GM12874 (cell line): ENCODE results near the gene BRCA1.

Experiments
- TF ChIP-seq, protein P1 (sequence below): IDR thresholded peaks from 2 replicates; pipeline ENCODE4 v1.5.1; 2011; ENCODE audit warnings: low read depth, mild to moderate bottlenecking, control low read depth, low read length, moderate library complexity; ENCODE audit not compliant: insufficient read depth

The BRCA1 gene

GRCh38 chr17:43105146-43105545 lies 20.0 kb downstream of the BRCA1 start:
- TF ChIP-seq, protein P1, sequence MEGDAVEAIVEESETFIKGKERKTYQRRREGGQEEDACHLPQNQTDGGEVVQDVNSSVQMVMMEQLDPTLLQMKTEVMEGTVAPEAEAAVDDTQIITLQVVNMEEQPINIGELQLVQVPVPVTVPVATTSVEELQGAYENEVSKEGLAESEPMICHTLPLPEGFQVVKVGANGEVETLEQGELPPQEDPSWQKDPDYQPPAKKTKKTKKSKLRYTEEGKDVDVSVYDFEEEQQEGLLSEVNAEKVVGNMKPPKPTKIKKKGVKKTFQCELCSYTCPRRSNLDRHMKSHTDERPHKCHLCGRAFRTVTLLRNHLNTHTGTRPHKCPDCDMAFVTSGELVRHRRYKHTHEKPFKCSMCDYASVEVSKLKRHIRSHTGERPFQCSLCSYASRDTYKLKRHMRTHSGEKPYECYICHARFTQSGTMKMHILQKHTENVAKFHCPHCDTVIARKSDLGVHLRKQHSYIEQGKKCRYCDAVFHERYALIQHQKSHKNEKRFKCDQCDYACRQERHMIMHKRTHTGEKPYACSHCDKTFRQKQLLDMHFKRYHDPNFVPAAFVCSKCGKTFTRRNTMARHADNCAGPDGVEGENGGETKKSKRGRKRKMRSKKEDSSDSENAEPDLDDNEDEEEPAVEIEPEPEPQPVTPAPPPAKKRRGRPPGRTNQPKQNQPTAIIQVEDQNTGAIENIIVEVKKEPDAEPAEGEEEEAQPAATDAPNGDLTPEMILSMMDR: no peak

DNA sequence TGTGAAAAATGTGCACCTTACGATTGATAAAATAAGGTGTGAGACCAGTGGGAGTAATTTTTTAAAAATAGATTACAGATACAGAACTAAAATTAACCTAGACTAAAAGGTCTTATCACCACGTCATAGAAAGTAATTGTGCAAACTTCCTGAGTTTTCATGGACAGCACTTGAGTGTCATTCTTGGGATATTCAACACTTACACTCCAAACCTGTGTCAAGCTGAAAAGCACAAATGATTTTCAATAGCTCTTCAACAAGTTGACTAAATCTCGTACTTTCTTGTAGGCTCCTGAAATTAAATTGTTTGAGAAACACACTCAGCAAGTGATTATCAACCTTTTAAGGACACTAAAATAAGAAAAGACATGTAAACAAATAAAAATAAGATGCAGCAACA lies 20.5 kb downstream of the BRCA1 start:
- TF ChIP-seq, protein P1: no peak

DNA sequence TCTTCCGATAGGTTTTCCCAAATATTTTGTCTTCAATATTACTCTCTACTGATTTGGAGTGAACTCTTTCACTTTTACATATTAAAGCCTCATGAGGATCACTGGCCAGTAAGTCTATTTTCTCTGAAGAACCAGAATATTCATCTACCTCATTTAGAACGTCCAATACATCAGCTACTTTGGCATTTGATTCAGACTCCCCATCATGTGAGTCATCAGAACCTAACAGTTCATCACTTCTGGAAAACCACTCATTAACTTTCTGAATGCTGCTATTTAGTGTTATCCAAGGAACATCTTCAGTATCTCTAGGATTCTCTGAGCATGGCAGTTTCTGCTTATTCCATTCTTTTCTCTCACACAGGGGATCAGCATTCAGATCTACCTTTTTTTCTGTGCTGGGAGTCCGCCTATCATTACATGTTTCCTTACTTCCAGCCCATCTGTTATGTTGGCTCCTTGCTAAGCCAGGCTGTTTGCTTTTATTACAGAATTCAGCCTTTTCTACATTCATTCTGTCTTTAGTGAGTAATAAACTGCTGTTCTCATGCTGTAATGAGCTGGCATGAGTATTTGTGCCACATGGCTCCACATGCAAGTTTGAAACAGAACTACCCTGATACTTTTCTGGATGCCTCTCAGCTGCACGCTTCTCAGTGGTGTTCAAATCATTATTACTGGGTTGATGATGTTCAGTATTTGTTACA lies 30.9 kb downstream of the BRCA1 start:
- TF ChIP-seq, protein P1: no peak

GRCh38 chr17:43092901-43093300 lies 32.3 kb downstream of the BRCA1 start:
- TF ChIP-seq, protein P1: no peak

DNA sequence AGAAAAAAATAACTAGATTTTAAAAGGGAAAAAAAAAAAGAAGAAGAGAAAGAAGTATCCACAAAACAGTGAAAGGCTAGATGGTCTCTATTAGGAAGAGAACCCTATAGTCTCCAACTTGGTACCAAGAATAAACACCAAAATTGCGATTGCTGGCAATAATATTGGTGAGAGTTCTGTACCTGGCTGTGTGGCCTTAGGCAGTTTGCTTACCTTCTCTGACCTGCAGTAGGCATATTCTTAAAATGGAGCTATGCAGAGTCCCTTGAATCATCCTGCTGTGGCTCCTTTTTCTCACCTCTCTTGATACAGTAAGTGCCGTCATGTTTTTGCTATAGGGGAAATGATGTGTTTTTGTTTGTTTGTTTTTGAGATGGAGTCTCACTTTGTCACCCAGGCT lies 35.1 kb downstream of the BRCA1 start:
- TF ChIP-seq, protein P1: no peak

DNA sequence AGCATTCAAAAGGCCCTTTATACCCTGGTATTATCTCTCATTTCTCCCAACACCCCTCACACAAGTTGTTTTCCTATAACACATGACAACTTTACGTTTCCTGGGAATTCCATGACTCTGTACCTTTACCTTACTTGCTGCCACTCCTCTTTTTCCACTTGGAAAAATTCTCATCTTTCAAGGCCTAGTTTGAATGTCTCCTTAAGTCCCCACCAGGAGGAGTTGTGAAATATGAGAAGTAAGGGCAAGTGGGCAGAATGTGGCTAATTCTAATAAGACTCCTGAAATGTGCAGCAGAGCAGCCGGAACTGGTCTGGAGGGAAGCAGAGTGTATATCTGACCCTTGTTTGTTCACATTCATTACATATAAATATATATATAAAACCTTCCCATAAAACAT lies 39.7 kb downstream of the BRCA1 start:
- TF ChIP-seq, protein P1: no peak

DNA sequence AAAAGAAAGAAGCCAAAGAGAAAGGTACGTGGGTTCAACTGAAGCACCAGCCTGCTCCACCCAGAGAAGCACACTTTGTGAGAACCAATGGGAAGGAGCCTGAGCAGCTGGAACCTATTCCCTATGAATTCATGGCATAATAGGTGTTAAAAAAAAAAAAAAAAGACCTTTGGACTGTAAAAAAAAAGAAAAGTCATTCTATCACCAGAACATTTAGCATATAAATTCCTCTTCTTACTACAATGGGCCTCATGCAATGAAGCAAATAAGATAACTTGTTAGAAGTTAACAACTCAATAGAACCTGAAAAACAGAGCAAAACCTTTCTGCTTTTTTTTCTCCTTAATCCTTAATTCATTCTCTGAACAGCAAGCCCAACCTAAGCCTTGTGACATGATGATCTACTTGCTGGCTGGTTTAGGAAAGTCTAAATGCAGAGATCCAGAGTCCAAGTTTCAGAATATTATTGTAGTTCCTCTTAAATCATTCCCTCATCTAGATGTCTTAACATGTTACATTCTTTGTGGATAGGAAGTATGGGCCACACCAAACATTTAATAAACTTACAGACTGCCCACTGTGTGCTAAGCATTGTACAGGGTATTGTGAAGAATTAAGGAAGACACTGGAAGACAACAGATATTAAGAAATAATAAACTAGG lies 45.4 kb downstream of the BRCA1 start:
- TF ChIP-seq, protein P1: no peak
